Prostate gland (tissue), 2 donors: ENCODE results near the gene ADCY4. TPM values are rescaled to one million over a fixed set of nuclear protein-coding genes. Genes with fewer than 3 reads are reported as not detected.

Source experiments
- DNase-seq: peaks from one replicate; pipeline ENCODE4 v3.0.0-alpha.2; 2019; ENCODE audit warnings: low spot score
- H3K27ac ChIP-seq, 2 donors: fragments of 200-600 bp; sonication (generic); 2 replicates each; pipeline ENCODE4 v1.5.1; 2017 to 2019
- H3K27me3 ChIP-seq: fragments of 200-600 bp; sonication (generic); replicated peaks from 2 replicates; pipeline ENCODE4 v1.5.1; 2019; ENCODE audit not compliant: insufficient read depth
- H3K36me3 ChIP-seq, 2 donors: fragments of 200-600 bp; sonication (generic); 1 replicate in 1 of 2; 2 replicates in 1 of 2; pipeline versions ENCODE4 v1.5.1 to v1.8.1; 2017 to 2019
- H3K4me1 ChIP-seq: fragments of 200-600 bp; sonication (generic); replicated peaks from 2 replicates; pipeline ENCODE4 v1.5.1; 2019
- H3K4me3 ChIP-seq, 2 donors: fragments of 200-600 bp; sonication (generic); 2 replicates each; pipeline ENCODE4 v1.5.1; 2017 to 2019
- H3K9me3 ChIP-seq: fragments of 200-600 bp; sonication (generic); 2 replicates; pipeline ENCODE4 v1.5.1; 2017
- CTCF ChIP-seq, 4 experiments: fragments of 200-600 bp in 2 of 4; fragments of 450-650 bp in 2 of 4; sonication (generic) in 2 of 4; IDR thresholded peaks; 1 replicate in 3 of 4; 2 replicates in 1 of 4; pipeline ENCODE4 v1.5.1; 2016 to 2019; ENCODE audit warnings: antibody characterized with exemption in 4 of 4, mild to moderate bottlenecking in 2 of 4, moderate library complexity in 2 of 4
- POLR2A ChIP-seq: fragments of 450-650 bp; IDR thresholded peaks from one replicate; pipeline ENCODE4 v1.6.1; 2016; ENCODE audit warnings: antibody characterized with exemption, mild to moderate bottlenecking
- POLR2AphosphoS5 ChIP-seq: sonication (generic); formaldehyde crosslinking; IDR thresholded peaks from one replicate; pipeline ENCODE4 v1.6.1; 2017; ENCODE audit warnings: antibody characterized with exemption
- WGBS: methylation state at CpG from one replicate; pipeline ENCODE4 v1.1.5; 2018; 5-methylcytosine and 5-hydroxymethylcytosine counted together
- intact Hi-C: fragments of 100-400 bp; cut with DNase I; formaldehyde crosslinking; loops from one replicate; pipeline ENCODE4 v1.14.2; 2022
- total RNA-seq, 2 donors: library from RNA; depleted of rRNA; stranded (reverse); fragments of >200 nt; gene quantifications; one replicate each; pipeline ENCODE4 v1.1.0, GENCODE V29; 2016

The ADCY4 gene
- total RNA-seq, 2 donors from 2014 or later: 19.4 to 28.7 TPM

DNA sequence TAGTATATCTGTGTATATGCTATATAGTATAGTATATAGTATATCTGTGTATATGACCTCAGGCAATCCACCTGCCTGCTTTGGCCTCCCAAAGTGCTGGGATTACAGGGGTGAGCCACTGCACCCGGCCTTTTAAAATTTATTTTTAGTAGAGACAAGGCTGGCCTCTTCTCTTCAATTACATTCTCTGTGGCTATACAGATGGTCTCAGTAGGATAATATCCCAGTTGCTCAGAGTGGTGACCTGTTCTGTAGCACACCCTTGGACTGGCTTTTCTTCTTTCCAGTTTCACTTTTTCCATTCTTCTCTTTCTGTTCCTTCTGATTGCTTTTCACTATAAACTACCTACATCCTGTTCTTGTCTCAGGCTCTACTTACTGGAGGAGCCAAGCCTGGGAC lies 30.0 kb upstream of the ADCY4 start:
- no peak for DNase-seq
- intact Hi-C loops: loop anchor here (1.0 kb wide), 1 partner anchor 66 kb away; no protein-coding TSS in a partner anchor
- Histone ChIP-seq H3K9me3 (no peaks in the 10 kb centered on the region), H3K36me3 (no peaks in the 10 kb centered on the region), H3K27me3 (no peaks in the 10 kb centered on the region), H3K4me3 (no peak overlapping the region), H3K4me1 (no peaks in the 10 kb centered on the region), H3K27ac (peak overlapping the region; percentile 85 to 92)
- TF ChIP-seq CTCF (IDR thresholded peaks at IDR 0.05) (no peak), POLR2AphosphoS5 (no peak), POLR2A (no peak)
- WGBS: 75% methylated on average over 1 of the region's 1 CpG

DNA sequence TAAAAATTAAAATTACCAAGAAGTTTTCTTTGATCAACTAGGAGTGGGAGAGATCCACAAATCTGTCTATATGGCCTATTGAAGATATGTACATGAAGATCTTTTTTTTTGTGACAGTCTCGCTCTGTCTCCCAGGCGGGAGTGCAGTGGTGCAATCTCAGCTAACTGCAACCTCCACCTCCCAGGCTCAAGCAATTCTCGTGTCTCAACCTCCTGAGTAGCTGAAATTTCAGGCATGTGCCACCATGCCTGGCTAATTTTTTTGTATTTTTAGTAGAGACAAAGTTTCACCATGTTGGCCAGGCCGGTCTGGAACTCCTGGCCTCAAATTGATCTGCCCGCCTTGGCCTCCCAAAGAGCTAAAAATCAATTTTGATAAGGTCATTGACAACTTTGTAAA lies 28.5 kb upstream of the ADCY4 start:
- no peaks in the 10 kb centered on the region for H3K4me1 ChIP-seq
- H3K27ac ChIP-seq: no peak overlapping the region
- WGBS: 86% methylated on average over 5 of the region's 5 CpGs
- TF ChIP-seq CTCF (IDR thresholded peaks at IDR 0.05) (no peak), POLR2AphosphoS5 (no peak)
- H3K36me3 ChIP-seq: no peaks in the 10 kb centered on the region
- no peak for DNase-seq
- intact Hi-C loops: no loop called here
- no peaks in the 10 kb centered on the region for H3K27me3 ChIP-seq
- H3K9me3 ChIP-seq: no peaks in the 10 kb centered on the region
- H3K4me3 ChIP-seq: no peak overlapping the region

- no peaks in the 10 kb centered on the region for H3K4me1 ChIP-seq
- no peaks in the 10 kb centered on the region for H3K9me3 ChIP-seq
- H3K4me3 ChIP-seq: no peak overlapping the region
- H3K36me3 ChIP-seq: no peaks in the 10 kb centered on the region
- WGBS: 33% methylated on average over 2 of the region's 2 CpGs
- TF ChIP-seq POLR2A (no peak), CTCF (IDR thresholded peaks at IDR 0.05) (no peak), POLR2AphosphoS5 (no peak)
- H3K27ac ChIP-seq: no peak overlapping the region
- no peaks in the 10 kb centered on the region for H3K27me3 ChIP-seq
- DNase-seq: no peak
- intact Hi-C loops: no loop called here
These were observed 27.5 kb upstream of the ADCY4 start for GRCh38 chr14:24362241-24362960.

GRCh38 chr14:24361326-24361725 lies 26.5 kb upstream of the ADCY4 start:
- WGBS: 74% methylated on average over 2 of the region's 2 CpGs
- TF ChIP-seq POLR2A (no peak), POLR2AphosphoS5 (no peak), CTCF (IDR thresholded peaks at IDR 0.05) (no peak)
- intact Hi-C loops: no loop called here

DNA sequence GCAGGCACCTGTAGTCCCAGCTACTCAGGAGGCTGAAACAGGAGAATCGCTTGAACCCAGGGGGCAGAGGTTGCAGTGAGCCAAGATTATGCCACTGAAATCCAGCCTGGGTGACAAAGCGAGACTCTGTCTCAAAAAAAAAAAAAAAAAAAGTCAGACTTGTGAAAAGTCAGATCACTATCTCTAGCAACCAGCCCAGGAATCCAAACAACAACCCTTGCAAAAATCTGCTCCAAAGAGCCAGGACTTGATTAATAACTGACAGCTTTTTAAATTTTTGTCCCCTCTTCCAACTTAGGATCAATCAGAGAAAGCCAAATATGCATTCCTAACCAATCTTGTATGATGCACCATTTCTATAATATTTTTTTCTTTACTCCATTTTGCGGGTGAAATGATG lies 25.4 kb upstream of the ADCY4 start:
- no peak for DNase-seq
- Histone ChIP-seq H3K4me1 (no peaks in the 10 kb centered on the region), H3K27ac (no peak overlapping the region), H3K27me3 (no peaks in the 10 kb centered on the region), H3K9me3 (no peaks in the 10 kb centered on the region), H3K36me3 (no peaks in the 10 kb centered on the region), H3K4me3 (no peak overlapping the region)
- TF ChIP-seq POLR2AphosphoS5 (no peak), POLR2A (no peak), CTCF (IDR thresholded peaks at IDR 0.05) (no peak)
- intact Hi-C loops: no loop called here
- 87% methylated on average over 3 of the region's 3 CpGs for WGBS

More at GRCh38 chr14:24361326-24361725, 26.5 kb upstream of the ADCY4 start:
- Histone ChIP-seq H3K4me1 (no peaks in the 10 kb centered on the region), H3K36me3 (no peaks in the 10 kb centered on the region), H3K27me3 (no peaks in the 10 kb centered on the region), H3K9me3 (no peaks in the 10 kb centered on the region), H3K4me3 (no peak overlapping the region), H3K27ac (no peak overlapping the region)
- DNase-seq: no peak
